Measurements from ENCODE around the gene VWA5B1.

DNA sequence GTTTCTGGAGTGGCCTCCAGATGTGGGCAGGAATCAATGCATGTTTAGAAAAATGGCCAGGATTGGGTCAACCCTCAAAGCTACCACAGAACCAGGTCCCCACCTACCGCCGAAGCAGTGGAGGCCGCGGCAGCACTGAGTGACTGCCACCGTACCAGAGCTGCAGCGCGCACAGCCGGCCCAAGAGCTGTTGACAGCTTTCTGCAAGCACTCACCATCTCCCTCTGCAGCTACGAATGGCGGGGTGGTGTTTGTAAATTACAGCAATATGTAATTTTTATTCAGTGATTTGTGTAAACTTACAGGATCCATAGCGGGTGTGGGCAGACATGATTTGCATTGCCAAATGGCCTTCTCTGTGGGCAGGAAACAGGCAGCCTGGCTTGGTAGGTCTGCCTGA, 98.9 kb downstream of the VWA5B1 start:
- TF ChIP-seq, protein P1, sequence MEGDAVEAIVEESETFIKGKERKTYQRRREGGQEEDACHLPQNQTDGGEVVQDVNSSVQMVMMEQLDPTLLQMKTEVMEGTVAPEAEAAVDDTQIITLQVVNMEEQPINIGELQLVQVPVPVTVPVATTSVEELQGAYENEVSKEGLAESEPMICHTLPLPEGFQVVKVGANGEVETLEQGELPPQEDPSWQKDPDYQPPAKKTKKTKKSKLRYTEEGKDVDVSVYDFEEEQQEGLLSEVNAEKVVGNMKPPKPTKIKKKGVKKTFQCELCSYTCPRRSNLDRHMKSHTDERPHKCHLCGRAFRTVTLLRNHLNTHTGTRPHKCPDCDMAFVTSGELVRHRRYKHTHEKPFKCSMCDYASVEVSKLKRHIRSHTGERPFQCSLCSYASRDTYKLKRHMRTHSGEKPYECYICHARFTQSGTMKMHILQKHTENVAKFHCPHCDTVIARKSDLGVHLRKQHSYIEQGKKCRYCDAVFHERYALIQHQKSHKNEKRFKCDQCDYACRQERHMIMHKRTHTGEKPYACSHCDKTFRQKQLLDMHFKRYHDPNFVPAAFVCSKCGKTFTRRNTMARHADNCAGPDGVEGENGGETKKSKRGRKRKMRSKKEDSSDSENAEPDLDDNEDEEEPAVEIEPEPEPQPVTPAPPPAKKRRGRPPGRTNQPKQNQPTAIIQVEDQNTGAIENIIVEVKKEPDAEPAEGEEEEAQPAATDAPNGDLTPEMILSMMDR (IDR thresholded peaks at IDR 0.05), result no peak
- TF ChIP-seq POLR2AphosphoS5 (IDR thresholded peaks at IDR 0.05), result no peak

Measured in gastroesophageal sphincter (tissue), 3 donors.